NCI-H446 treated with DMSO at 0.1 percent for 48 hours (cell line): ENCODE data around the gene DDX51.
A peak's percentile ranks its signal among the peaks of the same experiment; 100 is the strongest.

Experiments
- DNase-seq: peaks from one replicate; lab custom pipeline; 2025; lab: John Stamatoyannopoulos, UW

Gene DDX51

GRCh38 chr12:132144115-132144809 lies at the start of gene DDX51, which contains the start of gene NOC4L:
Gene DDX51, minus strand, starts transcription at chr12:132144319. Its CDS starts 23 bp downstream, at chr12:132144296.
Gene NOC4L, plus strand, starts transcription at chr12:132144457. Its CDS starts 32 bp downstream, at chr12:132144489.
- DNase-seq, result peak; percentile 74

GRCh38 chr12:132191715-132192553 lies 47.8 kb upstream of the DDX51 start:
- DNase-seq, result no peak

GRCh38 chr12:132190834-132191500 lies 46.8 kb upstream of the DDX51 start:
- no peak for DNase-seq

GRCh38 chr12:132190012-132190755 lies 46.1 kb upstream of the DDX51 start:
- no peak for DNase-seq

- DNase-seq, result no peak
Measured at GRCh38 chr12:132189378-132190011, 45.4 kb upstream of the DDX51 start.

GRCh38 chr12:132188916-132189325 lies 44.8 kb upstream of the DDX51 start:
- DNase-seq, result no peak

GRCh38 chr12:132188451-132188901 lies 44.4 kb upstream of the DDX51 start:
- no peak for DNase-seq

GRCh38 chr12:132187646-132188450 lies 43.7 kb upstream of the DDX51 start:
- DNase-seq, result no peak

- no peak for DNase-seq
Measured at GRCh38 chr12:132186857-132187620, 42.9 kb upstream of the DDX51 start.

GRCh38 chr12:132186208-132186856 lies 42.2 kb upstream of the DDX51 start:
- no peak for DNase-seq

- no peak for DNase-seq
Measured at GRCh38 chr12:132185705-132186104, 41.6 kb upstream of the DDX51 start.

- no peak for DNase-seq
Measured at GRCh38 chr12:132182711-132183365, 38.7 kb upstream of the DDX51 start.

- no peak for DNase-seq
Measured at GRCh38 chr12:132182206-132182710, 38.1 kb upstream of the DDX51 start.

- no peak for DNase-seq
Measured at GRCh38 chr12:132181570-132182200, 37.6 kb upstream of the DDX51 start.

GRCh38 chr12:132180648-132181546 lies 36.8 kb upstream of the DDX51 start:
- no peak for DNase-seq

- no peak for DNase-seq
Measured at GRCh38 chr12:132179431-132180362, 35.6 kb upstream of the DDX51 start.
